ENCODE measurements around the gene IRF2.
"Not testable (repeated sequence)": the region's sequence is repeated elsewhere in the genome, so short reads cannot be mapped to it uniquely, and the experiment has no call there.

IRF2 gene

GRCh38 chr4:184348311-184349233, 125.8 kb downstream of the IRF2 start:
- no peak for DNase-seq

DNA sequence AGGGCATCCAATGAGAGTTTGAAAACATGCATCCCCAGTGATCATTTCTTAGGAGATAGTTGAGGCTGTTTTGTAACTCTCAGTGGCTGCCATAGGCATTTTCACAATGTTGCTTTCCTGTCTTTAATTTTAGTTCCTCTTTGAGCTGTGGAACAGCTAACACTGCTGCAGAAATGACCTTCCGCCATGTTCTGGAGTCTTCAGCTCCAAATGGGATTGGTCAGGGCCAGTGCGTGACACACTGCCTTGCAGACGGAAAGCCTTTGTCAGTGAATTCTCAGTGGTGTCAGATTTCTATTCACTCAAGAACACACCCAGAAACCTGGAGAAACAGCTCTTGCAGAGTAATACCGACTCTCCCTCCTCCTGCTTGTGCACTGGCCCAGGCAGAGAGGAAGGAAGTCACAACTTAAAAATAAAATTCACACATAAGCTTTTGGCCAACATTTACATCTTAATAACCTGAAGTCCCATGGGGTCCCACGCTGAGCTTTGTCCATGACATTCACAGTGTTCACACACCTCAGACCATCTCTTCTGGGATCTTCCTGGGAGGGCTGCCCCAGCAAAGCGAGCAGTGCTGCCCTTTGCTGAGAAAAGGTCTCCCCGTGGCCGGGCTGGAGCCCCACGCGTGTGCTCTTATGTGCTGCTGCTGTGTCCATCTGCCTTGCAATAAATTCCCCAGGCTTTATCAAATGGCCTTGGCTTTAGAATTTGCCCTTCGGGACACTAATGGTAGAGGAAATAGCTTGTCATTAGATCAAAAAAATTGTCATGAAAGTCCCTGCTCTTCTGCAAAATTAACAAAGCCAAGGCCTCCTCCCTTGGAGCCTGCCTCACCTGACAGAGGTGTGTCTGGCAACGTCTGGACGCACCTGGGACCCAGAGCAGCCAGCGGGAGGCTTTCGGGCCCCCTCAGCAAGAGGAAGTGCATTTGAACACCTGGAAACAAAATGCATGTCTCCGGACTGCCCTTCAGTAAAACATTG, 126.8 kb downstream of the IRF2 start:
- DNase-seq: peak in 1 of 56 donors; percentile 7

- DNase-seq: no peak
Measured at GRCh38 chr4:184346682-184347081, 127.7 kb downstream of the IRF2 start.

DNA sequence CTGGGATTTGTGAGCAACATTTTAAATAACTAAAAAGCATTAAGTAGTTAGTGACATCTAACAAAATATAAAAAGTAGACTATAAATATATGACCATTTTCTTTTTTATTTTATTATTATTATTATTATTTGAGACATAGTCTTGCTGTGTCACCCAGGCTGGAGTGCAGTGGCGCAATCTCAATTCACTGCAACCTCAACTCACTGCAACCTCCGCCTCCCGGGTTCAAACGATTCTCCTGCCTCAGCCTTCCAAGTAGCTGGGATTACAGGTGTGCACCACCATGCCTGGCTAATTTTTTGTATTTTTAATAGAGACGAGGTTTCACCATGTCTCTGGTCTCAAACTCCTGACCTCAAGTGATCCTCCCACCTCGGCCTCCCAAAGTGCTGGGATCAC, 128.1 kb downstream of the IRF2 start:
- DNase-seq: not testable (repeated sequence)

DNA sequence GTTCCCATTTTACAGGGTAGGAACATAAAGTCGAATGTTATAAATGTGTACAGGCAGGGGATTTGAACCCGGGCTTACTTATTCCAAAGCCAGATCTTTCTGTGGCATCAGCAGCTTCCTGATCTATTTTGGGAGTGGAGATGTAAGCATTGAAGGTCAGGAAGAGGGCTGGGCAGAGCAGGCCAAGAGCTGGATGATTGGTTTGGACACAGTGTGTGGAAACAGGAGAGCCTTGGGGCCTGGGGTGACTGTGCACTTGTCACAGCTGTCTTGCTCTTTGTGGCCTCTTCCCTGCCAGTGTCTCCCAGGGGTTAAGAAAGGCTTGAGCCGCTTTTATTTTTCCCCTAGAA, 128.8 kb downstream of the IRF2 start:
- no peak for DNase-seq

DNA sequence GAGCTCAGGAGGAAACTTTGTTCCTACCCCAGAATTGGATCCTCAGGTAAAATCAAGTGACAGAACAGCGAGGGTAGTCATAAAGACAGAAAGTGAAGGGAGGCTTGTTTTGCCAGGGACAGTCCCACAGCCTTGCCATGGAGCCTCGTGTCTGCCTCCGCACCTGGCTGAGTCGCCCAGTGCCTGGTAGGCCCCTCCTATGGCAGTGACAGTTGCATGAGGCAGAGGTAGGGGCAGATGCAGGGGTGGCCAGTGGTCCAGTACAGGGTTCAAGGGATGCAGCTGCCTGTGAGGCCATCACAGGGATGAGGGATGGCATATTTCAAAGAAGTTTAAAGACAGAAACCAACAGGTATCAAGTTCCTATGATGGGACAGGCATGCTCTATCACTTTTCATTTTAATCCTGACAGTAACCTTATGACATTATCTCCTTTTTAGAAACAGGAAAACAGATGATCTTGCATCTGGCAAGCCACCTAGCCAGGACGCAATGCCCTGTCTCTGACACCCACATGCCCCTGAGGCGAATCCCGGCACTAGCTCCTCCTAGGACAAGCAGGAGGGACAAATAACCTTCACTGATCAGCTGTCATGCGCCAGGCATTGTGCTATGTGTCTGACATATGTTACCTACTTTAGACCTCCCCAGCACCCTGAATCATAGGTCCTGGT, 129.3 kb downstream of the IRF2 start:
- DNase-seq: no peak

DNA sequence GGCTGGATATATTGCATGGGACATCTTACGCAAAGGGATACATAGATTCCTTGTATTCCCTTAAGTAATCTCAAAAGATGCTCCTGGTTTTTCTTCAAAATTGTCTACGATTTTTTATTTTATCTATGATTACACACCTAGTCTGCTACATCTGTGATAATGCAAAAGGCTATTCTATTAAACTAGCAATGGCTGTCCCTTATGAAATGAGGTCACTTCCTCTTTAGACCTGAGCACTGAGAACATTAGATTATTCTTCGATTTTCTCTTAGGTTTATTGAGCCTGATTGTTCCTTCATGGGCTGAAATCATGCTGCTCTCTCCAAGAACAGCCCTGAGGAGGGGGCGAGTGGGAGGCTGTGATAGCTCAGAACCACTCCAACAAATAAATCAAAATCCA, 129.9 kb downstream of the IRF2 start:
- no peak for DNase-seq

- peak; percentile 28 to 87 (median 69) for DNase-seq
Measured at GRCh38 chr4:184343502-184344177, 130.7 kb downstream of the IRF2 start.

DNA sequence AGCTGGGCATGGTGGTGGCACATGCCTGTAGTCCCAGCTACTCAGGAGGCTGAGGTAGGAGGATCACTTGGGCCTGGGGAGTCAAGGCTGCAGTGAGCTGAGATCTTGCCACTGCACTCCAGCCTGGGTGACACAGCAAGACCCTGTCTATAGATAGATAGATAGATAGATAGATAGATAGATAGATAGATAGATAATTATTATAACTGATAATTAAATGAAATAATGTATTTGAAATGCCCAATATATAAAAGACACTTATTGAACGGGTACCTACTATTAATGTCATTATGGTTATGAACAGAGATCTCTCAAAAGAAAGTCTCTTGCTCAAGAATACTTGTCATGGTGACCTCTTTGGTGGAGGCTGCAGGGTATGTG, 131.5 kb downstream of the IRF2 start:
- not testable (repeated sequence) for DNase-seq

GRCh38 chr4:184342167-184342856, 132.0 kb downstream of the IRF2 start:
- no peak for DNase-seq

GRCh38 chr4:184339398-184340193, 134.8 kb downstream of the IRF2 start:
- DNase-seq: not testable (repeated sequence)

DNA sequence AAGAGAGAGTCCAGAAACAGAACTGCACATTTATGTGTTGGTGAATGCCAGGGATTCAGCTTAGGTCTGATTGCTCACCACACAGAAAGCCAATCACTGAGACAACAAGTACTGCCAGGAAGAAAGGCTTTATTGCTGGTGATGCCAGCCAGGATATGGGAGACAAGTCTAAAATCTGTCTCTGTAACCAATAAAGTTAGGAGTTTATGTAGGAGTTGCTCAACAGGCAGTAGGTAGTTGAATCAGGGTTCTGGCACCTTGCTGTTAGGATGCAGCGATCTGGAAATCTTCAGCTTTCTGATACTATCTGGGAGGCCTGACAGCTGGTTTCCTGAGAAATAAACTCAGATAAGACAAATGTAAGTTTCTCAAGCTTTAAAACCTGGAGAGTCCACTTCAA, 136.4 kb downstream of the IRF2 start:
- no peak for DNase-seq
